Activated naive CD4-positive, alpha-beta T cell treated with anti-CD3 and anti-CD28 coated beads, Interleukin-2, amount 50 U/mL, for 72 hours (primary cell): ENCODE measurements around the gene CBX5. TPM values are rescaled to one million over a fixed set of nuclear protein-coding genes. Genes with fewer than 3 reads are reported as not detected.
"Not testable (repeated sequence)": the region's sequence is repeated elsewhere in the genome, so short reads cannot be mapped to it uniquely, and the experiment has no call there.

ENCODE experiments used
- ATAC-seq, 2 donors: fragments of 150-1000 bp; cut with Tn5 transposase; 2 replicates each; pipeline ENCODE4 v1.10.0; 2021; ENCODE audit warnings: mild to moderate bottlenecking in 2 of 2, moderate library complexity in 2 of 2
- DNase-seq, 2 donors: peaks; one replicate each; pipeline ENCODE4 v3.0.0; 2021 to 2022; ENCODE audit warnings: low spot score in 2 of 2
- H3K27ac Mint-ChIP-seq, 2 donors: one replicate each; pipeline ENCODE4 v1.8.0; 2022; ENCODE audit warnings: mild to moderate bottlenecking in 2 of 2, mixed read lengths in 2 of 2
- H3K36me3 Mint-ChIP-seq, 2 donors: one replicate each; pipeline ENCODE4 v1.8.0; 2022; ENCODE audit warnings: mixed read lengths in 2 of 2
- H3K9me3 Mint-ChIP-seq, 2 donors: one replicate each; pipeline ENCODE4 v1.8.0; 2022; ENCODE audit warnings: mixed read lengths in 2 of 2
- total RNA-seq, 2 donors: library from RNA; stranded (reverse); gene quantifications; one replicate each; pipeline ENCODE4 v1.2.3, GENCODE V29; 2022

Gene CBX5
- total RNA-seq, 2 donors from 2014 or later, result 115 to 169 TPM

- H3K27ac Mint-ChIP-seq, H3K9me3 Mint-ChIP-seq, DNase-seq, ATAC-seq: not testable (repeated sequence)
- peaks cover 20 to 25% of the 10 kb centered on the region in 2 donors for H3K36me3 Mint-ChIP-seq
These were observed 1.8 kb upstream of the CBX5 start for GRCh38 chr12:54281694-54282093.

GRCh38 chr12:54281261-54281638 lies 1.3 kb upstream of the CBX5 start:
- H3K27ac Mint-ChIP-seq, ATAC-seq: not testable (repeated sequence)
- H3K36me3 Mint-ChIP-seq, result peaks cover 16 to 25% of the 10 kb centered on the region in 2 donors

GRCh38 chr12:54280468-54281260 lies 742 bp upstream of the CBX5 start, which contains the start of gene HNRNPA1:
Gene HNRNPA1 (plus strand): TSS chr12:54280726. CDS start chr12:54280808, 82 bp downstream.
- no peak within 1 kb of the TSS for H3K27ac Mint-ChIP-seq
- no peaks in the 10 kb centered on the region for H3K9me3 Mint-ChIP-seq
- peak; percentile 85 to 87 for ATAC-seq
- peak; percentile 91 to 96 for DNase-seq
- H3K36me3 Mint-ChIP-seq, result peaks cover 10 to 21% of the 10 kb centered on the region in 2 donors

More at GRCh38 chr12:54281261-54281638, 1.3 kb upstream of the CBX5 start:
- not testable (repeated sequence) for H3K9me3 Mint-ChIP-seq, DNase-seq

GRCh38 chr12:54279227-54279631 lies 693 bp downstream of the CBX5 start:
- no peaks in the 10 kb centered on the region for H3K9me3 Mint-ChIP-seq
- no peak overlapping the region for H3K27ac Mint-ChIP-seq

GRCh38 chr12:54277823-54278276 lies 2.1 kb downstream of the CBX5 start:
- Mint-ChIP-seq H3K27ac (no peak overlapping the region), H3K9me3 (no peaks in the 10 kb centered on the region), H3K36me3 (peaks cover 12 to 16% of the 10 kb centered on the region in 2 donors)
- ATAC-seq, result no peak
- DNase-seq, result no peak

More at GRCh38 chr12:54279227-54279631, 693 bp downstream of the CBX5 start:
- DNase-seq (no peak), ATAC-seq (no peak)
- peaks cover 0 to 11% of the 10 kb centered on the region in 2 donors for H3K36me3 Mint-ChIP-seq

- H3K9me3 Mint-ChIP-seq, result no peaks in the 10 kb centered on the region
- no peak for ATAC-seq
- no peak for DNase-seq
- H3K36me3 Mint-ChIP-seq, result peaks cover 16 to 26% of the 10 kb centered on the region in 2 donors
- H3K27ac Mint-ChIP-seq, result peak overlapping the region; percentile 33 to 67
These were observed 3.6 kb downstream of the CBX5 start for GRCh38 chr12:54276368-54276767.

- Mint-ChIP-seq H3K9me3 (no peaks in the 10 kb centered on the region), H3K27ac (peak overlapping the region; percentile 57 to 81), H3K36me3 (peaks cover 16 to 35% of the 10 kb centered on the region in 2 donors)
- ATAC-seq, result no peak
- no peak for DNase-seq
These were observed 5.9 kb downstream of the CBX5 start for GRCh38 chr12:54273981-54274380.

- no peak for DNase-seq
- peak; percentile 79 to 92 for ATAC-seq
- H3K27ac Mint-ChIP-seq, result peak overlapping the region; percentile 57 to 87
- H3K36me3 Mint-ChIP-seq, result peaks cover 5 to 44% of the 10 kb centered on the region in 2 donors
- no peaks in the 10 kb centered on the region for H3K9me3 Mint-ChIP-seq
These were observed 7.7 kb downstream of the CBX5 start for GRCh38 chr12:54272214-54272613.

GRCh38 chr12:54270345-54270744 lies 9.6 kb downstream of the CBX5 start:
- ATAC-seq (peak in 1 of 2 donors; percentile 52), DNase-seq (no peak)
- peak overlapping the region; percentile 28 to 89 for H3K27ac Mint-ChIP-seq
- H3K9me3 Mint-ChIP-seq, result no peaks in the 10 kb centered on the region
- H3K36me3 Mint-ChIP-seq, result peaks cover 5 to 51% of the 10 kb centered on the region in 2 donors

GRCh38 chr12:54266852-54267251 lies 13.1 kb downstream of the CBX5 start:
- peaks cover 0 to 39% of the 10 kb centered on the region in 2 donors for H3K36me3 Mint-ChIP-seq
- DNase-seq, result no peak
- ATAC-seq, result no peak
- no peak overlapping the region for H3K27ac Mint-ChIP-seq
- no peaks in the 10 kb centered on the region for H3K9me3 Mint-ChIP-seq

- Mint-ChIP-seq H3K27ac (no peak overlapping the region), H3K9me3 (no peaks in the 10 kb centered on the region), H3K36me3 (peaks cover 0 to 32% of the 10 kb centered on the region in 2 donors)
- no peak for ATAC-seq
- no peak for DNase-seq
These were observed 14.5 kb downstream of the CBX5 start for GRCh38 chr12:54265364-54265812.

- DNase-seq (no peak), ATAC-seq (no peak)
- peaks cover 0 to 28% of the 10 kb centered on the region in 2 donors for H3K36me3 Mint-ChIP-seq
- no peak overlapping the region for H3K27ac Mint-ChIP-seq
- H3K9me3 Mint-ChIP-seq, result no peaks in the 10 kb centered on the region
These were observed 17.5 kb downstream of the CBX5 start for GRCh38 chr12:54262403-54262925.

GRCh38 chr12:54261815-54262402 lies 18.0 kb downstream of the CBX5 start:
- DNase-seq, result no peak
- ATAC-seq, result no peak
- Mint-ChIP-seq H3K9me3 (no peaks in the 10 kb centered on the region), H3K27ac (no peak overlapping the region), H3K36me3 (peaks cover 0 to 29% of the 10 kb centered on the region in 2 donors)

GRCh38 chr12:54259194-54260011 lies 20.5 kb downstream of the CBX5 start:
- peak; percentile 73 to 83 for ATAC-seq

GRCh38 chr12:54258201-54258681 lies 21.7 kb downstream of the CBX5 start:
- H3K27ac Mint-ChIP-seq, result peak overlapping the region in 1 of 2 donors; percentile 31
- no peaks in the 10 kb centered on the region for H3K9me3 Mint-ChIP-seq
- H3K36me3 Mint-ChIP-seq, result peaks cover 0 to 23% of the 10 kb centered on the region in 2 donors
- no peak for DNase-seq
- ATAC-seq, result no peak

More at GRCh38 chr12:54259194-54260011, 20.5 kb downstream of the CBX5 start:
- peak in 1 of 2 donors; percentile 38 for DNase-seq
- H3K36me3 Mint-ChIP-seq, result peaks cover 0 to 24% of the 10 kb centered on the region in 2 donors
- H3K27ac Mint-ChIP-seq, result peak overlapping the region; percentile 71 to 79
- H3K9me3 Mint-ChIP-seq, result no peaks in the 10 kb centered on the region

- DNase-seq, result no peak
- H3K9me3 Mint-ChIP-seq, result no peaks in the 10 kb centered on the region
- no peak for ATAC-seq
- H3K36me3 Mint-ChIP-seq, result peaks cover 0 to 28% of the 10 kb centered on the region in 2 donors
- H3K27ac Mint-ChIP-seq, result peak overlapping the region; percentile 31 to 82
These were observed 22.6 kb downstream of the CBX5 start for GRCh38 chr12:54257332-54257731.
